Small intestine (tissue), 7 donors: ENCODE results near the gene PER1. TPM values are rescaled to one million over a fixed set of nuclear protein-coding genes. Genes with fewer than 3 reads are reported as not detected.
"Not testable (repeated sequence)": the region's sequence is repeated elsewhere in the genome, so short reads cannot be mapped to it uniquely, and the experiment has no call there.

Source experiments
- DNase-seq, 2 donors: peaks; one replicate each; pipeline versions ENCODE4 v3.0.0 to v3.0.0-alpha.2; 2013
- FAIRE-seq: peaks from 2 replicates; lab custom pipeline; 2012; peaks lifted over from hg19 to GRCh38; lab: Jason Lieb, UNC
- H3K27ac ChIP-seq, 3 donors: one replicate each; pipeline ENCODE4 v1.5.1; 2013; ENCODE audit warnings: low read length in 2 of 3, mild to moderate bottlenecking in 2 of 3, control low read depth in 1 of 3, inconsistent platforms in 1 of 3, low read depth in 1 of 3, moderate library complexity in 1 of 3
- H3K27me3 ChIP-seq, 3 donors: one replicate each; pipeline ENCODE4 v1.6.1; 2013; ENCODE audit warnings: low read length in 3 of 3, inconsistent platforms in 1 of 3; ENCODE audit not compliant: control insufficient read depth in 3 of 3, insufficient read depth in 3 of 3
- H3K36me3 ChIP-seq, 3 donors: one replicate each; pipeline ENCODE4 v1.6.1; 2013; ENCODE audit warnings: low read length in 3 of 3, inconsistent platforms in 1 of 3, low read depth in 1 of 3, mild to moderate bottlenecking in 1 of 3, moderate library complexity in 1 of 3; ENCODE audit not compliant: control insufficient read depth in 3 of 3, insufficient read depth in 2 of 3
- H3K4me1 ChIP-seq, 3 donors: one replicate each; pipeline ENCODE4 v1.6.1; 2013; ENCODE audit warnings: low read length in 2 of 3, inconsistent platforms in 1 of 3, low read depth in 1 of 3, mild to moderate bottlenecking in 1 of 3, moderate library complexity in 1 of 3; ENCODE audit not compliant: control insufficient read depth in 3 of 3, insufficient read depth in 2 of 3
- H3K4me3 ChIP-seq, 3 donors: one replicate each; pipeline ENCODE4 v1.5.1; 2013; ENCODE audit warnings: low read length in 3 of 3, control low read depth in 1 of 3, inconsistent platforms in 1 of 3, low read depth in 1 of 3, mild to moderate bottlenecking in 1 of 3, moderate library complexity in 1 of 3
- H3K9me3 ChIP-seq, 2 donors: one replicate each; pipeline ENCODE4 v1.6.1; 2013; ENCODE audit warnings: low read depth in 1 of 2, low read length in 1 of 2; ENCODE audit not compliant: control insufficient read depth in 2 of 2, insufficient read depth in 1 of 2
- WGBS, 3 donors: extraction: QIAGEN DNeasy Blood & Tissue Kit; methylation state at CpG; one replicate each; pipeline ENCODE4 v1.1.7; 2013; 5-methylcytosine and 5-hydroxymethylcytosine counted together
- polyA plus RNA-seq, 4 donors: library from polyadenylated mRNA; stranded (reverse) in 3 of 4; unstranded in 1 of 4; fragments of 200-250 nt in 3 of 4; fragments of 120-200 nt in 1 of 4; gene quantifications; one replicate each; pipeline versions ENCODE4 v1.2.1 to v1.2.3, GENCODE V29; 2013
- donor health status: healthy with polysubstance abuse.
- donor health status: control.
- donor health status: control.
- donor health status: Bipolar disorder and iron deficiency.
- donor health status: healthy.

PER1 gene
- polyA plus RNA-seq, 4 donors = 17.3 to 79.4 (median 54.0) TPM

DNA sequence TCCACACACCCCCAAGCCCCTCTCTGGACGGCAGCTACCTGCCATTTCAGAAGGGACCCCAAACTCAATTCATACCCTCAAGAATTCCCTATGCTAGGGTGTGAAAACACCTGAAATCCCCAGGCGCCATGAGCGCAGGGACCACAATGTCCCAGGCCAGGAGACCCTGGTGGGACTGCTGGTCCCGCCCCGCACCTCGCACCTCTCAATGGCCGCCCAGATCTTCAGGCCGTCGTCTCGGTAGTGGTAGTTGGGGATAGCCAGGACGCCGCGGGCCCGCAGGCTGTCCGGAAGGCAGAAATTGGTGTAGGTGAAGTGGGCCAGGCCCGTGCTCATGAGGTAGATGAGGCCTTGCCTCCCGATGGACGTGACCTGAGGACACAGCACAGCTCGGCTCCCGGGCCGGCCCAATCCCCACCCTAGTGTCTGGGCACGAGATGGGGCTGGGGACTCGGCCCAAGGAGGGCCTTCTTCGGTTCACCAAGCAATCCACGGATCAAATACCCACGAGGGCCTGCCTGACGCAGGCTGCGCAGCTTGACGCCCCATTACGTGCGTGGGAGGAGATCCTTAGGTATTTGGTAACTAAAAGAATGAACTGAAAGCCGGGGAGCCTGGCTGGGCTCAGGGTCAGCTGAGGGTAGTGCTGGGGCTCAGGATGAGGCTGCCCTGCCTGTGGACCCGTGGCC, 43.1 kb downstream of the PER1 start:
- Histone ChIP-seq H3K27ac (no peak overlapping the region), H3K9me3 (no peaks in the 10 kb centered on the region), H3K27me3 (peaks cover 0 to 44% (median 11%) of the 10 kb centered on the region in 3 donors), H3K36me3 (no peaks in the 10 kb centered on the region), H3K4me1 (peaks cover 0 to 16% (median 0%) of the 10 kb centered on the region in 3 donors), H3K4me3 (no peak overlapping the region)
- DNase-seq (no peak), FAIRE-seq (no peak)
- 74 to 85% (median 82%) methylated on average over 32 to 33 of the region's 33 CpGs for WGBS, 3 donors

DNA sequence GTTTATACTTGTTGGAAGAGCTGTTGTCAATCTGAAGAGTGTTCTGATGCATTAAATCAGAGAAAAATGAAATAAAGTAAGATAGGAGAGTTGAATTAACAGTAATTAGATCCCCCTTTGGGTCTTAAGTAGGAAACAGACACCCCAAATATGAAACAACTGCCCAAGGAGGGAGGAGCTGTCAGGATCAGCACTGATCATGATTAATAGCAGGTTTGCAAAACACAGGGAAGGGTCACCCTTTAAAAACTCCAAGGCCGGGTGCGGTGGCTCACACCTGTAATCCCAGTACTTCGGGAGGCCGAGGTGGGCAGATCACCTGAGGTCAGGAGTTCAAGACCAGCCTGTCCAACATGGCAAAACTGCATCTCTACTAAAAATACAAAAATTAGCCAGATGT, 45.2 kb downstream of the PER1 start:
- H3K9me3 ChIP-seq, H3K36me3 ChIP-seq, DNase-seq, H3K4me3 ChIP-seq, FAIRE-seq, H3K27ac ChIP-seq: not testable (repeated sequence)
- WGBS, 3 donors = 67 to 89% (median 70%) methylated on average over 4 of the region's 4 CpGs
- Histone ChIP-seq H3K4me1 (peaks cover 0 to 16% (median 0%) of the 10 kb centered on the region in 3 donors), H3K27me3 (peaks cover 0 to 30% (median 11%) of the 10 kb centered on the region in 3 donors)

- H3K36me3 ChIP-seq = no peaks in the 10 kb centered on the region
- no peaks in the 10 kb centered on the region for H3K9me3 ChIP-seq
- 78 to 81% (median 78%) methylated on average over 5 of the region's 5 CpGs for WGBS, 3 donors
- peaks cover 0 to 21% (median 6%) of the 10 kb centered on the region in 3 donors for H3K27me3 ChIP-seq
- no peak for DNase-seq
- no peak for FAIRE-seq
- no peak overlapping the region for H3K4me3 ChIP-seq
- H3K4me1 ChIP-seq = peaks cover 0 to 16% (median 0%) of the 10 kb centered on the region in 3 donors
- no peak overlapping the region for H3K27ac ChIP-seq
These were observed 46.2 kb downstream of the PER1 start for GRCh38 chr17:8105957-8106398.

- Histone ChIP-seq H3K36me3 (no peaks in the 10 kb centered on the region), H3K27ac (no peak overlapping the region), H3K4me1 (peaks cover 0 to 13% (median 0%) of the 10 kb centered on the region in 3 donors), H3K4me3 (no peak overlapping the region), H3K27me3 (peaks cover 0 to 13% (median 0%) of the 10 kb centered on the region in 3 donors), H3K9me3 (no peaks in the 10 kb centered on the region)
- DNase-seq = no peak
- 71 to 88% (median 78%) methylated on average over 8 of the region's 8 CpGs for WGBS, 3 donors
- FAIRE-seq = no peak
These were observed 47.3 kb downstream of the PER1 start for GRCh38 chr17:8104911-8105310.

- WGBS, 3 donors = 64 to 75% (median 68%) methylated on average over 4 of the region's 4 CpGs
- no peak overlapping the region for H3K27ac ChIP-seq
These were observed 48.7 kb downstream of the PER1 start for GRCh38 chr17:8103549-8103948.

DNA sequence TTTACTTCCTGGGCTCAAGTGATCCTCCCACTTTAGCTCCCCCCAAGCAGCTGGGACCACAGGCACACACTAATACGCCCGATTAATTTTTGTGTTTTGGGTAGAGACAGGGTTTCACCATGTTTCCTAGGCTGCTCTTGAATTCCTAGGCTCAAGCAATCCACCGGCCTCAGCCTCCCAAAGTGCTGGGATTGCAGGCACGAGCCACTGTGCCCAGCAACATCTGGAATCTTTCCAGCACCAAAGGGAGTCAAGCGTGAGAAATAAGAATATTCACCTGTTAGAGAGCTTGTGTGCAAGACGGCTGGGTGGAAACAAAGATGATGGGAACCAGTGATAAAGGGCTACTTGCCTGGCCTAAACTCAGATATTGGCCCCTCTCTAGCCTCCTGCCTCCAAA, 50.5 kb downstream of the PER1 start:
- DNase-seq (no peak), FAIRE-seq (no peak)
- H3K4me3 ChIP-seq = no peak overlapping the region
- no peaks in the 10 kb centered on the region for H3K4me1 ChIP-seq
- no peaks in the 10 kb centered on the region for H3K36me3 ChIP-seq
- WGBS, 3 donors = 69 to 86% (median 84%) methylated on average over 6 of the region's 6 CpGs
- peaks cover 0 to 3% (median 0%) of the 10 kb centered on the region in 3 donors for H3K27me3 ChIP-seq
- H3K9me3 ChIP-seq = no peaks in the 10 kb centered on the region
- no peak overlapping the region for H3K27ac ChIP-seq

More at GRCh38 chr17:8103549-8103948, 48.7 kb downstream of the PER1 start:
- Histone ChIP-seq H3K27me3 (peaks cover 0 to 3% (median 0%) of the 10 kb centered on the region in 3 donors), H3K36me3 (no peaks in the 10 kb centered on the region), H3K9me3 (no peaks in the 10 kb centered on the region), H3K4me1 (peaks cover 0 to 7% (median 0%) of the 10 kb centered on the region in 3 donors), H3K4me3 (no peak overlapping the region)
- FAIRE-seq (no peak), DNase-seq (peak in 1 of 2 donors; percentile 44)

GRCh38 chr17:8100763-8101162, 51.4 kb downstream of the PER1 start:
- WGBS, 3 donors = 69 to 81% (median 76%) methylated on average over 2 of the region's 2 CpGs
- no peak overlapping the region for H3K27ac ChIP-seq

GRCh38 chr17:8100111-8100510, 52.1 kb downstream of the PER1 start:
- peaks cover 0 to 7% (median 0%) of the 10 kb centered on the region in 3 donors for H3K27me3 ChIP-seq
- no peaks in the 10 kb centered on the region for H3K36me3 ChIP-seq
- no peak overlapping the region for H3K4me3 ChIP-seq
- no peak for FAIRE-seq
- no peaks in the 10 kb centered on the region for H3K4me1 ChIP-seq
- no peaks in the 10 kb centered on the region for H3K9me3 ChIP-seq
- no peak overlapping the region for H3K27ac ChIP-seq
- DNase-seq = no peak
- WGBS, 3 donors = 28 to 43% (median 31%) methylated on average over 2 of the region's 2 CpGs

More at GRCh38 chr17:8100763-8101162, 51.4 kb downstream of the PER1 start:
- no peak for FAIRE-seq
- DNase-seq = no peak
- peaks cover 0 to 3% (median 0%) of the 10 kb centered on the region in 3 donors for H3K27me3 ChIP-seq
- H3K4me1 ChIP-seq = no peaks in the 10 kb centered on the region
- no peaks in the 10 kb centered on the region for H3K9me3 ChIP-seq
- H3K36me3 ChIP-seq = no peaks in the 10 kb centered on the region
- H3K4me3 ChIP-seq = no peak overlapping the region
